ENCODE data around the gene EBF3.

DNA sequence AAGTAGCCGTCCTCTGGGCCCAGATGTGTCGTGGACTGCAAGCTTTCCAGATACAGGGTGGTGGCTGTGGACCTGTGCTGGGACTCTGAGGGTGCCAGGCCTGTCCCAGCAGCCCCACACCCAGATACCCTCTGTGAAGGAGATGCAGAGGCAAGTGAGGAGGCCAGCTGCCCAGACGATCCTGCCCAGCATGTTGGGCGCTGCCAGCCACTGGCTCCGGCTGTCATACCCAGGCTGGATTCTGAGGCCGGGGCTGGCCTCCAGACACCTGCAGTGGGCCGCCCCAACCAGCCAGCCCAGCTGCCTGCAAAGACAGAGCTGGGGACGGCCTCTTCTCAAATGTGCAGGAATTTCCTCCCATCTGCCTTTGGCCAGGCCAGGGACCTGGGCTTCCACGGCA is 39.1 kb upstream of the EBF3 start:
- TF ChIP-seq, protein P1, sequence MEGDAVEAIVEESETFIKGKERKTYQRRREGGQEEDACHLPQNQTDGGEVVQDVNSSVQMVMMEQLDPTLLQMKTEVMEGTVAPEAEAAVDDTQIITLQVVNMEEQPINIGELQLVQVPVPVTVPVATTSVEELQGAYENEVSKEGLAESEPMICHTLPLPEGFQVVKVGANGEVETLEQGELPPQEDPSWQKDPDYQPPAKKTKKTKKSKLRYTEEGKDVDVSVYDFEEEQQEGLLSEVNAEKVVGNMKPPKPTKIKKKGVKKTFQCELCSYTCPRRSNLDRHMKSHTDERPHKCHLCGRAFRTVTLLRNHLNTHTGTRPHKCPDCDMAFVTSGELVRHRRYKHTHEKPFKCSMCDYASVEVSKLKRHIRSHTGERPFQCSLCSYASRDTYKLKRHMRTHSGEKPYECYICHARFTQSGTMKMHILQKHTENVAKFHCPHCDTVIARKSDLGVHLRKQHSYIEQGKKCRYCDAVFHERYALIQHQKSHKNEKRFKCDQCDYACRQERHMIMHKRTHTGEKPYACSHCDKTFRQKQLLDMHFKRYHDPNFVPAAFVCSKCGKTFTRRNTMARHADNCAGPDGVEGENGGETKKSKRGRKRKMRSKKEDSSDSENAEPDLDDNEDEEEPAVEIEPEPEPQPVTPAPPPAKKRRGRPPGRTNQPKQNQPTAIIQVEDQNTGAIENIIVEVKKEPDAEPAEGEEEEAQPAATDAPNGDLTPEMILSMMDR (IDR thresholded peaks at IDR 0.05) = no peak
- TF ChIP-seq POLR2A (IDR thresholded peaks at IDR 0.05) = no peak
